ENCODE data around the gene ESRP2. TPM values are rescaled to one million over a fixed set of nuclear protein-coding genes. Genes with fewer than 3 reads are reported as not detected.

ESRP2 gene
- polyA plus RNA-seq (2012; ENCODE audit: missing spikeins), result 0.30 TPM

DNA sequence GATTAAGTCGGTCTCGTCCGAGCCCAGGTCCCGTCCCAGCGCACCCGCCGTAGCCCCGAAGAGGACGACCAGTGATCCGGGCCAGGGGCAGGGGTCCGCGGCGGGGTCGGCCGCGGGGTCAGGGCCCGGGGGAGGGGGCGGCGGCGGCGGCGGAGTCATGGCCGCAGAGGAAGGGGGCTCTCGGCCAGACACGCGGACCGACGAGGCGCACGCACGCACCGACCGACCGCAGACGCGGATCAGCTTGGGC, at the start of gene ESRP2:
TSS of gene ESRP2 (minus strand) at position 241 of the 250 bp plus-strand sequence. CDS start at position 159, 82 bp downstream.
- DNase-seq (ENCODE audit: insufficient read length), result no peak
- no peak for TF ChIP-seq POLR2AphosphoS5 (IDR thresholded peaks at IDR 0.05; ENCODE audit: low read depth, low read length)
- TF ChIP-seq POLR2A (IDR thresholded peaks at IDR 0.05; ENCODE audit: low read depth, low read length), result no peak
- TF ChIP-seq TAF1 (IDR thresholded peaks at IDR 0.05; ENCODE audit: borderline replicate concordance, low read depth, low read length), result no peak
- FAIRE-seq, result no peak

DNA sequence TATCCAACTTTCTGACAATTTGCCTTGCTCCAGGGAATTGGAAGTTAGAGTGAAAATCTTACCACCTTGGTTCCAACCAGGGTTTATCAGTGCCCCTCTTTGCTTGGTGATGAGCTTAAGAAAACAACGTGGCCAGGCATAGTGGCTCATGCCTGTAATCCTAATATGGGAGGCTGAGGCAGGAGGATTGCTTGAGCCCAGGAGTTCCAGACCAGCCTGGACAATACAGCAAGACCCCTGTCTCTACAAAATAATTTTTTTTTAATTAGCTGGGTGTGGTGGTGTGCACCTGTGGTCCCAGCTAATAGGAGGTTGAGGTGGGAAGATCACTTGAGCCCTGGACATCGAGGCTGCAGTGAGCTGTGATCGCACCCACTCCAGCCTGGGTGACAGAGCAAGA, 49.8 kb upstream of the ESRP2 start:
- DNase-seq (ENCODE audit: insufficient read length), result no peak
- no peak for TF ChIP-seq TAF1 (IDR thresholded peaks at IDR 0.05; ENCODE audit: borderline replicate concordance, low read depth, low read length)
- TF ChIP-seq POLR2AphosphoS5 (IDR thresholded peaks at IDR 0.05; ENCODE audit: low read depth, low read length), result no peak
- no peak for FAIRE-seq

DNA sequence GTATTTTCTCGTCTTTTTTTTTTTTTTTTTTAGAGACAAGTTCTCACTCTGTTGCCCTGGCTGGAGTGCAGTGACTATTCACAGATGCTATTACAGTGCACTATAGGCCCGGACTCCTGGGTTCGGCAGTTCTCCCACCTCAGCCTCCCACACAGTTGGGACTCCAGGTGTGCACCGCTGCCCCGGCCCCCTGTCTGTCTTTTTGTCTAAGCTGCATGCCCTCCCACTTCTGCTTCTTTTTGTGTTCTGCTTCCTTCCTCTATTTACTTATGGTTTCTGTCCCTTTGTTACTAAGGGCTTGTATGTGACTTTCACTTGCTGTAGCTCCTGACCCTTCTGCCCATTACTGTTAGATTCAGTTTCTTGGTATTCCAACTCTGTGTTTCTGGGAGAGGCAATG, 48.9 kb upstream of the ESRP2 start:
- DNase-seq (ENCODE audit: insufficient read length) (no peak), FAIRE-seq (peak; percentile 85)
- TF ChIP-seq POLR2AphosphoS5 (IDR thresholded peaks at IDR 0.05; ENCODE audit: low read depth, low read length), result no peak
- TF ChIP-seq TAF1 (IDR thresholded peaks at IDR 0.05; ENCODE audit: borderline replicate concordance, low read depth, low read length), result no peak
- TF ChIP-seq POLR2A (IDR thresholded peaks at IDR 0.05; ENCODE audit: low read depth, low read length), result no peak

DNA sequence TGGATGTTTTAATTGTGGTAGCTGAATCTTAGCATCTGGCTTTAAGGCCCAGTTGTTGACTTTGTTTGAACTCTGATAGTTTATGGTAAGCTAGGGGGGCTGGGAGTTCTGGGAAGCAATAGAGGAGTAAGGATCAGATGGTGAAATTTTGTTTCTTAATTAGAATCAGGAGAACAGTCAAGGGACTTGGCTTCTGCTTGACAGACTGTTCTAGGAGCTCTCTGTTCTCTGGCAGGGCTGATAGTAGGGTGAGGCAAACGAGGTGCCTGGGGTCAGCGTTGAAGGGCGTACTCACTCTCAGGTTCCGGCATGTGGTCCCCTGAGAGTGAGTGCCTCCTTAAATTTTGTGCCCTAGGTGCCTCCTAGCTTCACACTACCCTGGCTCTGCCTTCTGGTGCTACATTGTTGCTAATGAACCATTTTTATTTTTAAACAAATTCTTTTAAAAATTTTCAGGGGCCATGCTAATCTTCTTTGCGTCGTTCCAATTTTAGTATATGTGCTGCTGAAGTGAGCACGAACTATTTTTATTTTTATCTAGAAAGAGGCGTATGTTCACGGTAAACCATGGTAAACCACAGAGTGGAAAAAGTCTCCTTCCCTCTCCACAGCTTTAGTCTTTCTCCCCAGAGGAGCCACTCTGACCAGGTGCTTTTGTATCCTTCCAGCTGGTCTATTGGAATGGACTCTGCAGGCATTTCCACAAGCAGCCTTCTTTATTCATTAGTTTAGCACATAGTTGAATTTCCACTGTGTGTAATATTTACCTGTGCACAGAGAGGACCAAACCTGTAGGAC, 48.1 kb upstream of the ESRP2 start:
- FAIRE-seq (peak; percentile 64), DNase-seq (ENCODE audit: insufficient read length) (no peak)
- TF ChIP-seq TAF1 (IDR thresholded peaks at IDR 0.05; ENCODE audit: borderline replicate concordance, low read depth, low read length) (no peak), POLR2A (IDR thresholded peaks at IDR 0.05; ENCODE audit: low read depth, low read length) (no peak), POLR2AphosphoS5 (IDR thresholded peaks at IDR 0.05; ENCODE audit: low read depth, low read length) (no peak; the same call in 1 of the 2 replicates)

DNA sequence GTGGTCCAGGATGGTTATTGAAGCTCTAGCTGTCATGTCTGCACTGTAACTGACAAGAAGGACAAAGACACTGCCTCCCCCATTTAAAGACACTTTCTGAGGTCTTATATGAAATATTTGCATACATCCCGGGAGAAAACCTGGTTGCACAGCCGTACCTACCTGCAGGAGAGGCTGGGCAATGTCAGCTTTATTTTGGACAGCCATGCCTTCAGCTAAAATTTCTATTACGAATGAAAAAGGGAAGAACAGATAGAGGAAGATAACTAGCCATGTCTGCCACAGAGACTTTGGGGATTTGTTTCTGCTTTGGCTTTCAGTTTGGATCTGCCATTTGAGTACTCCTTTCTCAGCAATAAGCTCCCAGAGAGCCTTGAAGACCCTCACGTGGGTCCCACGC, 47.4 kb upstream of the ESRP2 start:
- DNase-seq (ENCODE audit: insufficient read length), result no peak
- no peak for TF ChIP-seq POLR2AphosphoS5 (IDR thresholded peaks at IDR 0.05; ENCODE audit: low read depth, low read length)
- TF ChIP-seq TAF1 (IDR thresholded peaks at IDR 0.05; ENCODE audit: borderline replicate concordance, low read depth, low read length), result no peak
- TF ChIP-seq POLR2A (IDR thresholded peaks at IDR 0.05; ENCODE audit: low read depth, low read length), result no peak
- FAIRE-seq, result no peak

- DNase-seq (ENCODE audit: insufficient read length), result no peak
- no peak for TF ChIP-seq POLR2A (IDR thresholded peaks at IDR 0.05; ENCODE audit: low read depth, low read length)
- no peak for TF ChIP-seq TAF1 (IDR thresholded peaks at IDR 0.05; ENCODE audit: borderline replicate concordance, low read depth, low read length)
- TF ChIP-seq POLR2AphosphoS5 (IDR thresholded peaks at IDR 0.05; ENCODE audit: low read depth, low read length), result no peak
- FAIRE-seq, result no peak
Measured at GRCh38 chr16:68282064-68282452, 46.1 kb upstream of the ESRP2 start.

GRCh38 chr16:68281368-68282063, 45.6 kb upstream of the ESRP2 start:
- TF ChIP-seq POLR2A (IDR thresholded peaks at IDR 0.05; ENCODE audit: low read depth, low read length) (no peak; the same call in 1 of the 2 replicates), TAF1 (IDR thresholded peaks at IDR 0.05; ENCODE audit: borderline replicate concordance, low read depth, low read length) (no peak), POLR2AphosphoS5 (IDR thresholded peaks at IDR 0.05; ENCODE audit: low read depth, low read length) (no peak)
- FAIRE-seq (no peak), DNase-seq (ENCODE audit: insufficient read length) (no peak)

GRCh38 chr16:68279726-68280558, 44.0 kb upstream of the ESRP2 start:
- DNase-seq (ENCODE audit: insufficient read length) (no peak), FAIRE-seq (no peak)
- no peak for TF ChIP-seq TAF1 (IDR thresholded peaks at IDR 0.05; ENCODE audit: borderline replicate concordance, low read depth, low read length)
- no peak for TF ChIP-seq POLR2A (IDR thresholded peaks at IDR 0.05; ENCODE audit: low read depth, low read length)
- TF ChIP-seq POLR2AphosphoS5 (IDR thresholded peaks at IDR 0.05; ENCODE audit: low read depth, low read length), result no peak

DNA sequence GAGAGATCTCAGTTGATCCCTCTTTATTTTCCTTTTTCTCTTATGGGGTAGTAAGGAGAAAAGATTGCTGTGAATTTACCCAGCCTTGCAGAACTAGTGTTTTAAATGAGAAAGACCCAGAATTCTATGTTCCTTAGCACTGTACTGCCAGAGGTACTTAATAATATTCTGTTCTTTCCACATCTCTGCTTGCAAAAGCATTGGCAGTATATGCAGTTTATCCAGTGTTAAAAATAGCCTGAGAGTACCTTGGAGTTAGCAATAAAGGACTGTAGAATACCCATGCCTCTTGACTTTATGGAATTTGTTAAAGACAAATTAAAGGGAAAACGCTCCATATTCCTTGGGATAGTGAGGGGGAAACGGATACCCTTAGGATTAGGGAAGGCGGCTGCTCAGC, 40.3 kb upstream of the ESRP2 start:
- FAIRE-seq, result no peak
- DNase-seq (ENCODE audit: insufficient read length), result no peak
- TF ChIP-seq TAF1 (IDR thresholded peaks at IDR 0.05; ENCODE audit: borderline replicate concordance, low read depth, low read length), result no peak
- TF ChIP-seq POLR2AphosphoS5 (IDR thresholded peaks at IDR 0.05; ENCODE audit: low read depth, low read length), result no peak
- no peak for TF ChIP-seq POLR2A (IDR thresholded peaks at IDR 0.05; ENCODE audit: low read depth, low read length)

DNA sequence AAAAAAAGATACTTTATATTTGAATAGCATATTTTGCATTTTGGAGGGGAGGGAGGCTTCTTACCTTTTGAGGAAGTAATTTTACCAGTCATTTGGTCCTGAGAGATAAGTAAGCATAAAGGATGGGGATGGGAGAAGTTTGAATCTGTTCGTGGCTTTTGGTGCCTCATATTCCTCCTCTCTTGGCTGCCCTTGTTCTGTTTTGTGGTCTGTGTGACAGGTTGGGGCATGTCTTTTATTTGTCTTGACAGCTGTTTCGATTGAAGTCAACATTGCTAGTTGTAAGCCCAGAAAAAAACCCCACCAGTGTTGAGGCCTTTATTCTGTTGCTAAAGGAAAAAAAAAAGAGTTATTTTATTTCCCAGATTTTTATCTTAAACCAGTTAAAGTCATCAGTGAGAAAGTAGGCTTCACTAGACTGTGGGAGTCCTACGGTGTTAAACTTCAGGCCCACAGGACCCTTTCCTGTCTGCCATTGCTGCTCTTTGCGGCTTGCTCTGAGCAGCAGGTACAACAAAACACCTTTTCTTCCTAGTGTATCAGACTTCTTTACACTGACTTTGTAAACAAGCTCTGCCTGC, 39.8 kb upstream of the ESRP2 start:
- TF ChIP-seq TAF1 (IDR thresholded peaks at IDR 0.05; ENCODE audit: borderline replicate concordance, low read depth, low read length) (no peak), POLR2A (IDR thresholded peaks at IDR 0.05; ENCODE audit: low read depth, low read length) (no peak), POLR2AphosphoS5 (IDR thresholded peaks at IDR 0.05; ENCODE audit: low read depth, low read length) (no peak)
- FAIRE-seq (peak; percentile 92), DNase-seq (ENCODE audit: insufficient read length) (peak; percentile 51)

- FAIRE-seq (no peak), DNase-seq (ENCODE audit: insufficient read length) (no peak)
- TF ChIP-seq TAF1 (IDR thresholded peaks at IDR 0.05; ENCODE audit: borderline replicate concordance, low read depth, low read length), result no peak
- no peak for TF ChIP-seq POLR2A (IDR thresholded peaks at IDR 0.05; ENCODE audit: low read depth, low read length)
- TF ChIP-seq POLR2AphosphoS5 (IDR thresholded peaks at IDR 0.05; ENCODE audit: low read depth, low read length), result no peak
Measured at GRCh38 chr16:68274441-68274840, 38.5 kb upstream of the ESRP2 start.

Measured in GM12892 (cell line).